ENCODE data around the gene FGF14. TPM values are rescaled to one million over a fixed set of nuclear protein-coding genes. Genes with fewer than 3 reads are reported as not detected.
A peak's percentile ranks its signal among the peaks of the same experiment; 100 is the strongest.

The FGF14 gene
- total RNA-seq, 1 donor from 2014 or later, result 0.23 TPM

DNA sequence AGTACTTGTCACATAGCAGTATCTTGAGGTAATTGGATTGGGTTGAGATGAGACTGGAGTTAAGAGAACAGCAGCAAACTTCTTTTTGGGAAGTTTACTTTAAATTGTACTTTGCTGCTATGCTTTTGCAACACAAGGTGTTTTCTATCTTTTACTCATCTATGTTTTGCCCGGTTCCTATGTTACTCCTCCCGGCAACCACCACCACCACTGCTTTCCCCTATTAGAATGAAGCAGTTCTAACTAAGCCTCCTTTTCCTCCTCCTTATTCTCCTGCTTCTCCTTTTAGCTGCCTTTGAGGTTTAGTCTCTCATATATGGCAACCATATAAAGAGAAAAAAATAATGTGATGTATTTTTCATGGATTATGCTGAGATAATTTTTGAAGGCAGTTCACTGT lies 715.8 kb downstream of the FGF14 start:
- Mint-ChIP-seq H3K9me3 (ENCODE audit: unreplicated experiment) (no peaks in the 10 kb centered on the region), H3K4me1 (ENCODE audit: low read depth, unreplicated experiment) (no peaks in the 10 kb centered on the region), H3K4me3 (ENCODE audit: unreplicated experiment) (no peak overlapping the region), H3K36me3 (ENCODE audit: low read depth, unreplicated experiment) (no peaks in the 10 kb centered on the region), H3K27ac (ENCODE audit: unreplicated experiment) (no peak overlapping the region), H3K27me3 (ENCODE audit: low read depth, unreplicated experiment) (no peaks in the 10 kb centered on the region)
- H3K27ac ChIP-seq (ENCODE audit: low read depth, low read length), result no peak overlapping the region
- no peak overlapping the region for H3K4me2 ChIP-seq (ENCODE audit: low read length)
- no peaks in the 10 kb centered on the region for H3K9me3 ChIP-seq (ENCODE audit: insufficient read depth, low read depth, low read length)
- TF ChIP-seq, protein P1, sequence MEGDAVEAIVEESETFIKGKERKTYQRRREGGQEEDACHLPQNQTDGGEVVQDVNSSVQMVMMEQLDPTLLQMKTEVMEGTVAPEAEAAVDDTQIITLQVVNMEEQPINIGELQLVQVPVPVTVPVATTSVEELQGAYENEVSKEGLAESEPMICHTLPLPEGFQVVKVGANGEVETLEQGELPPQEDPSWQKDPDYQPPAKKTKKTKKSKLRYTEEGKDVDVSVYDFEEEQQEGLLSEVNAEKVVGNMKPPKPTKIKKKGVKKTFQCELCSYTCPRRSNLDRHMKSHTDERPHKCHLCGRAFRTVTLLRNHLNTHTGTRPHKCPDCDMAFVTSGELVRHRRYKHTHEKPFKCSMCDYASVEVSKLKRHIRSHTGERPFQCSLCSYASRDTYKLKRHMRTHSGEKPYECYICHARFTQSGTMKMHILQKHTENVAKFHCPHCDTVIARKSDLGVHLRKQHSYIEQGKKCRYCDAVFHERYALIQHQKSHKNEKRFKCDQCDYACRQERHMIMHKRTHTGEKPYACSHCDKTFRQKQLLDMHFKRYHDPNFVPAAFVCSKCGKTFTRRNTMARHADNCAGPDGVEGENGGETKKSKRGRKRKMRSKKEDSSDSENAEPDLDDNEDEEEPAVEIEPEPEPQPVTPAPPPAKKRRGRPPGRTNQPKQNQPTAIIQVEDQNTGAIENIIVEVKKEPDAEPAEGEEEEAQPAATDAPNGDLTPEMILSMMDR (IDR thresholded peaks at IDR 0.05; ENCODE audit: insufficient read depth, low read depth, low read length), result no peak
- no peak for TF ChIP-seq EZH2 (IDR thresholded peaks at IDR 0.05; ENCODE audit: insufficient read depth, low read length)
- no peaks in the 10 kb centered on the region for H3K36me3 ChIP-seq (ENCODE audit: insufficient read depth, low read length)
- H3K79me2 ChIP-seq (ENCODE audit: insufficient read depth, low read length), result no peaks in the 10 kb centered on the region
- no peak overlapping the region for H2AFZ ChIP-seq (ENCODE audit: low read depth, low read length)
- H4K20me1 ChIP-seq (ENCODE audit: insufficient read depth, low read length), result no peaks in the 10 kb centered on the region
- FAIRE-seq (no peak), DNase-seq (ENCODE audit: low read depth) (no peak)
- no peaks in the 10 kb centered on the region for H3K27me3 ChIP-seq (ENCODE audit: insufficient read depth, low read length)
- H3K4me1 ChIP-seq (ENCODE audit: insufficient read depth, low read length), result no peaks in the 10 kb centered on the region
- no peak overlapping the region for H3K4me3 ChIP-seq (ENCODE audit: insufficient read depth, low read depth, low read length)
- H3K9ac ChIP-seq (ENCODE audit: low read length), result no peak overlapping the region

DNA sequence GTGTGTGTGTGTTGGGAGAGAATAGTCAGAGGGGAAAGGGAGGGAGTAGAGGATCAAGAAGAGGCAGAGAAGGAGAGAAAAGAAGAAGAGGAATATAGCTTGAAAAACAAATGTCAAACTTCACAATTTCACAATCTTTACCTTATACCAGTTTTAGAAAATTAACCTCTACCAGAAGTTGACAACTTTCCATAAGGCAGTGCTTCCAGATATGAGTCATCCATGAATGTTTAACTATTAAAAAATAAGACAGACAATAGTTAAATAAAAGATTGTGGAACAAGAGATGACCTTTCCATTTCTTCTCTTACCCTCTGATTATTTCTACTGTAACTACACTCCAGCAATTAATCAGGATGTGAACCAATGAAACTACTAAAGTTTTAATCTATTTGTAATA lies 720.0 kb downstream of the FGF14 start:
- no peaks in the 10 kb centered on the region for H3K79me2 ChIP-seq (ENCODE audit: insufficient read depth, low read length)
- Mint-ChIP-seq H3K36me3 (ENCODE audit: low read depth, unreplicated experiment) (no peaks in the 10 kb centered on the region), H3K4me1 (ENCODE audit: low read depth, unreplicated experiment) (no peaks in the 10 kb centered on the region), H3K4me3 (ENCODE audit: unreplicated experiment) (no peak overlapping the region), H3K27ac (ENCODE audit: unreplicated experiment) (no peak overlapping the region), H3K27me3 (ENCODE audit: low read depth, unreplicated experiment) (no peaks in the 10 kb centered on the region), H3K9me3 (ENCODE audit: unreplicated experiment) (no peaks in the 10 kb centered on the region)
- no peak overlapping the region for H3K4me3 ChIP-seq (ENCODE audit: insufficient read depth, low read depth, low read length)
- H4K20me1 ChIP-seq (ENCODE audit: insufficient read depth, low read length), result no peaks in the 10 kb centered on the region
- TF ChIP-seq EZH2 (IDR thresholded peaks at IDR 0.05; ENCODE audit: insufficient read depth, low read length), result no peak
- TF ChIP-seq, protein P1 (IDR thresholded peaks at IDR 0.05; ENCODE audit: insufficient read depth, low read depth, low read length), result no peak
- H3K36me3 ChIP-seq (ENCODE audit: insufficient read depth, low read length), result no peaks in the 10 kb centered on the region
- H3K27ac ChIP-seq (ENCODE audit: low read depth, low read length), result no peak overlapping the region
- DNase-seq (ENCODE audit: low read depth), result no peak
- no peaks in the 10 kb centered on the region for H3K4me1 ChIP-seq (ENCODE audit: insufficient read depth, low read length)
- H3K4me2 ChIP-seq (ENCODE audit: low read length), result no peak overlapping the region
- H2AFZ ChIP-seq (ENCODE audit: low read depth, low read length), result no peak overlapping the region
- no peaks in the 10 kb centered on the region for H3K27me3 ChIP-seq (ENCODE audit: insufficient read depth, low read length)
- no peak for FAIRE-seq
- H3K9ac ChIP-seq (ENCODE audit: low read length), result no peak overlapping the region
- H3K9me3 ChIP-seq (ENCODE audit: insufficient read depth, low read depth, low read length), result no peaks in the 10 kb centered on the region

GRCh38 chr13:101673360-101674105 lies 728.3 kb downstream of the FGF14 start:
- no peak overlapping the region for H3K27ac ChIP-seq (ENCODE audit: low read depth, low read length)
- H3K27me3 Mint-ChIP-seq (ENCODE audit: low read depth, unreplicated experiment), result no peaks in the 10 kb centered on the region
- no peaks in the 10 kb centered on the region for H3K36me3 Mint-ChIP-seq (ENCODE audit: low read depth, unreplicated experiment)
- no peak overlapping the region for H3K4me3 ChIP-seq (ENCODE audit: insufficient read depth, low read depth, low read length)
- H3K36me3 ChIP-seq (ENCODE audit: insufficient read depth, low read length), result no peaks in the 10 kb centered on the region
- no peak for DNase-seq (ENCODE audit: low read depth)
- H3K9me3 ChIP-seq (ENCODE audit: insufficient read depth, low read depth, low read length), result no peaks in the 10 kb centered on the region
- H3K9ac ChIP-seq (ENCODE audit: low read length), result no peak overlapping the region
- H3K27me3 ChIP-seq (ENCODE audit: insufficient read depth, low read length), result no peaks in the 10 kb centered on the region
- no peak overlapping the region for H2AFZ ChIP-seq (ENCODE audit: low read depth, low read length)
- no peak overlapping the region for H3K4me3 Mint-ChIP-seq (ENCODE audit: unreplicated experiment)
- FAIRE-seq, result peak; percentile 13
- no peaks in the 10 kb centered on the region for H3K4me1 ChIP-seq (ENCODE audit: insufficient read depth, low read length)
- no peaks in the 10 kb centered on the region for H3K9me3 Mint-ChIP-seq (ENCODE audit: unreplicated experiment)
- H3K27ac Mint-ChIP-seq (ENCODE audit: unreplicated experiment), result no peak overlapping the region
- H3K79me2 ChIP-seq (ENCODE audit: insufficient read depth, low read length), result no peaks in the 10 kb centered on the region
- no peaks in the 10 kb centered on the region for H3K4me1 Mint-ChIP-seq (ENCODE audit: low read depth, unreplicated experiment)
- no peak overlapping the region for H3K4me2 ChIP-seq (ENCODE audit: low read length)
- no peaks in the 10 kb centered on the region for H4K20me1 ChIP-seq (ENCODE audit: insufficient read depth, low read length)
- TF ChIP-seq, protein P1 (IDR thresholded peaks at IDR 0.05; ENCODE audit: insufficient read depth, low read depth, low read length), result no peak
- TF ChIP-seq EZH2 (IDR thresholded peaks at IDR 0.05; ENCODE audit: insufficient read depth, low read length), result no peak

All from astrocyte (in vitro differentiated cells and primary cell).